Suprapubic skin (tissue), 4 donors: ENCODE results near the gene PRLR. TPM values are rescaled to one million over a fixed set of nuclear protein-coding genes. Genes with fewer than 3 reads are reported as not detected.
"Not testable (repeated sequence)": the region's sequence is repeated elsewhere in the genome, so short reads cannot be mapped to it uniquely, and the experiment has no call there.

Experiments
- DNase-seq, 2 donors: peaks; one replicate each; pipeline ENCODE4 v3.0.0-alpha.2; 2019; ENCODE audit warnings: low spot score in 2 of 2
- H3K27ac ChIP-seq: fragments of 200-600 bp; sonication (generic); one replicate; pipeline ENCODE4 v1.5.1; 2019
- H3K27me3 ChIP-seq: fragments of 200-600 bp; sonication (generic); one replicate; pipeline ENCODE4 v1.5.1; 2019
- H3K36me3 ChIP-seq: fragments of 200-600 bp; sonication (generic); one replicate; pipeline ENCODE4 v1.5.1; 2019
- H3K4me1 ChIP-seq: fragments of 200-600 bp; sonication (generic); one replicate; pipeline ENCODE4 v1.5.1; 2019
- H3K4me3 ChIP-seq: fragments of 200-600 bp; sonication (generic); one replicate; pipeline ENCODE4 v1.5.1; 2019; ENCODE audit warnings: mild to moderate bottlenecking
- H3K9me3 ChIP-seq: fragments of 200-600 bp; sonication (generic); one replicate; pipeline ENCODE4 v1.5.1; 2019
- EP300 ChIP-seq: sonication (generic); formaldehyde crosslinking; IDR thresholded peaks from one replicate; pipeline ENCODE4 v1.6.1; 2017; ENCODE audit warnings: antibody characterized with exemption
- POLR2A ChIP-seq, 2 donors: fragments of 450-650 bp; IDR thresholded peaks; one replicate each; pipeline ENCODE4 v1.6.1; 2017; ENCODE audit warnings: antibody characterized with exemption in 2 of 2, mild to moderate bottlenecking in 2 of 2, moderate library complexity in 2 of 2
- POLR2AphosphoS5 ChIP-seq, 3 donors: sonication (generic); formaldehyde crosslinking; IDR thresholded peaks; one replicate each; pipeline ENCODE4 v1.6.1; 2017; ENCODE audit warnings: antibody characterized with exemption in 3 of 3
- WGBS: methylation state at CpG from one replicate; pipeline ENCODE4 v1.1.5; 2018; 5-methylcytosine and 5-hydroxymethylcytosine counted together
- total RNA-seq, 4 donors: library from RNA; depleted of rRNA; stranded (reverse); fragments of >200 nt; gene quantifications; one replicate each; pipeline ENCODE4 v1.1.0, GENCODE V29; 2016
- TF ChIP-seq, protein P1 (sequence below), 2 donors: fragments of 200-600 bp in 1 of 2; fragments of 450-650 bp in 1 of 2; sonication (generic) in 1 of 2; IDR thresholded peaks; one replicate each; pipeline ENCODE4 v1.5.1; 2016 to 2019; ENCODE audit warnings: antibody characterized with exemption in 2 of 2, mild to moderate bottlenecking in 1 of 2, moderate library complexity in 1 of 2

Gene PRLR
- total RNA-seq, 4 donors from 2014 or later = 8.0 to 18.7 (median 17.6) TPM

DNA sequence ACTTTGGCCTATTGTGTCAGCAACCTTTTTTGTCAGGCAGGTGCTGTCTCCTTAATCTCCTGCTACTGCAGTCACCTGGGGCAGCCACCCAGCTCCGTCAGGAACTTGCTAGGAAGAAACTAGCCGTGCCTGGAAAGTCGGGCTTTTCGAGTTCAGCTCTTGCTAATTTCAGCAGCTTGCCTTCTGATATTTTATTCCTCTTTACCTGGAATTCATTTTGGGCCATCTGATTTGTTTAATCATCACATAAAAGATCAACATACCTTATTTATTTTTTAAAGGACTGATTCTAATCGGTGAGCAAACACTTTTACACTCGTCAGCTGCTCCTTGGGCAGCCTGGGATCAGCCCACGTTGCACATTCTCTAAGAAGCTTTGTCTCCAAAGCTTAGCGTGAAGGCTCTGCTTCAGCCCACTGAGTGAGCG is 42.2 kb downstream of the PRLR start:
- H3K9me3 ChIP-seq = no peaks in the 10 kb centered on the region
- H3K27ac ChIP-seq = no peak overlapping the region
- H3K4me1 ChIP-seq = no peaks in the 10 kb centered on the region
- no peaks in the 10 kb centered on the region for H3K27me3 ChIP-seq
- no peak for DNase-seq
- TF ChIP-seq POLR2AphosphoS5 (IDR thresholded peaks at IDR 0.05) (no peak), EP300 (no peak), POLR2A (IDR thresholded peaks at IDR 0.05) (no peak)
- TF ChIP-seq, protein P1, sequence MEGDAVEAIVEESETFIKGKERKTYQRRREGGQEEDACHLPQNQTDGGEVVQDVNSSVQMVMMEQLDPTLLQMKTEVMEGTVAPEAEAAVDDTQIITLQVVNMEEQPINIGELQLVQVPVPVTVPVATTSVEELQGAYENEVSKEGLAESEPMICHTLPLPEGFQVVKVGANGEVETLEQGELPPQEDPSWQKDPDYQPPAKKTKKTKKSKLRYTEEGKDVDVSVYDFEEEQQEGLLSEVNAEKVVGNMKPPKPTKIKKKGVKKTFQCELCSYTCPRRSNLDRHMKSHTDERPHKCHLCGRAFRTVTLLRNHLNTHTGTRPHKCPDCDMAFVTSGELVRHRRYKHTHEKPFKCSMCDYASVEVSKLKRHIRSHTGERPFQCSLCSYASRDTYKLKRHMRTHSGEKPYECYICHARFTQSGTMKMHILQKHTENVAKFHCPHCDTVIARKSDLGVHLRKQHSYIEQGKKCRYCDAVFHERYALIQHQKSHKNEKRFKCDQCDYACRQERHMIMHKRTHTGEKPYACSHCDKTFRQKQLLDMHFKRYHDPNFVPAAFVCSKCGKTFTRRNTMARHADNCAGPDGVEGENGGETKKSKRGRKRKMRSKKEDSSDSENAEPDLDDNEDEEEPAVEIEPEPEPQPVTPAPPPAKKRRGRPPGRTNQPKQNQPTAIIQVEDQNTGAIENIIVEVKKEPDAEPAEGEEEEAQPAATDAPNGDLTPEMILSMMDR (IDR thresholded peaks at IDR 0.05) = no peak
- no peak overlapping the region for H3K4me3 ChIP-seq
- WGBS = 63% methylated on average over 9 of the region's 9 CpGs
- no peaks in the 10 kb centered on the region for H3K36me3 ChIP-seq

DNA sequence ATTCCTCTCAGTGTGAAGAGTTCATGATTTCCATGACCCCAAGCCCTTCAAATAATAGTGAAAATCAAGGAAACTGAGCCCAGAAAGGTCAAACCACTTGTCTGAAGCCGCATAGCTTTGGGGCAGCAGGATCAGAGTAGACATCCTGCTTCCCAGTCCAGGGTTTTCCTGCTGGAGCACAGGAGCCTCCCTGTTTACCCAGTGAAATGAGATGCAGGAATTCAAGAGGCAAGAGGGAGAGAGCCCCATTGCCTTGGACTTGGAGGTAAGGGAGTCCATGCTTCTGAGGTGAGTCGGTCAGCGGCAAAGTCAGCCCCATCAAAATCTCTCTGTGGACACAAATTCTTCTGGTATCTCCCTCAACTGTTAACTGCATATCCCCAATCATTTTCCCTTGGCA is 42.7 kb downstream of the PRLR start:
- DNase-seq, H3K9me3 ChIP-seq, H3K27me3 ChIP-seq, H3K4me3 ChIP-seq, H3K4me1 ChIP-seq, H3K36me3 ChIP-seq, H3K27ac ChIP-seq: not testable (repeated sequence)
- WGBS = 93% methylated on average over 3 of the region's 3 CpGs

DNA sequence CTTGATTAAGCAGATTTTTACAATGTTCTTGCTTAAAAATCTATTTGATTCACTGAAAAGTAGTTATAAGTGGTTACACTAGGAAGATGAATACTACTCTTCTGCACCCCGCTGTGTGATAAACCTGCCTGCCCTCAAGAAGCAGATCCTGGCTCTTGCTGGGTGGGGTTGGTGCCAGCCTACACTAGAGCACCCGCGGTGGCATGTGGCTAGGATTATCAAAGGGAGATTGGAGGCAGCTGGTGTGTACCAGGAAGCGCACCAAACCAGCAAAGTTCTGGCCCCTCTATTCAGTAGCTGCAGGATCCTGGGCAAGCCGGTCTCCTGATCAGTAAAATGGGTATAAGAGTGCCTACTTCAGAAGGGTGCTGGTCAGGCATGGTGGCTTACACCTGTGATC is 43.5 kb downstream of the PRLR start:
- Histone ChIP-seq H3K27me3 (no peaks in the 10 kb centered on the region), H3K36me3 (no peaks in the 10 kb centered on the region), H3K4me1 (no peaks in the 10 kb centered on the region), H3K4me3 (no peak overlapping the region), H3K27ac (no peak overlapping the region), H3K9me3 (no peaks in the 10 kb centered on the region)
- WGBS = 98% methylated on average over 5 of the region's 5 CpGs
- no peak for TF ChIP-seq POLR2AphosphoS5 (IDR thresholded peaks at IDR 0.05)
- TF ChIP-seq POLR2A (IDR thresholded peaks at IDR 0.05) = no peak
- TF ChIP-seq EP300 = no peak
- TF ChIP-seq, protein P1 (IDR thresholded peaks at IDR 0.05) = no peak
- DNase-seq = no peak

DNA sequence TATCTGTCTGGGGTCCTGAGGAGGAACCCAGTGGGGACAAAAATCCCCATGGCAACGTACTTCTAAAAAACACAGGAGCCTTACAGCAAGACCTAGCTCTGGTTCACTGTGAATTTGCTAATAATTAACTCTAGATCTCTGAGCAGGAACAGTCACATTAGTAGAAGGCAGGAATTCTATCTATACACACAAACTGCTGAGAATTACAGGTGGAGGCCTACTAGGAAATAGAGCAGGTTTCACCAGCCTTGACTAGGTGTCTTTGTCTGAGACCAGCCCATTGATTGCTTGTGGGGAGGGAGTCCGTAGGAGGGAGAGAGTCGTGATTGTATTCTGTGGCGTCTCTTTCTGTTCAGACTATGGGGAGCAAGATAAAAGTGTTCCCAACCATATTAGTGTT is 44.8 kb downstream of the PRLR start:
- Histone ChIP-seq H3K9me3 (no peaks in the 10 kb centered on the region), H3K27me3 (no peaks in the 10 kb centered on the region), H3K4me3 (no peak overlapping the region), H3K27ac (no peak overlapping the region), H3K36me3 (no peaks in the 10 kb centered on the region), H3K4me1 (no peaks in the 10 kb centered on the region)
- 83% methylated on average over 4 of the region's 4 CpGs for WGBS
- no peak for DNase-seq
- no peak for TF ChIP-seq EP300
- TF ChIP-seq POLR2AphosphoS5 (IDR thresholded peaks at IDR 0.05) = no peak
- TF ChIP-seq, protein P1 (IDR thresholded peaks at IDR 0.05) = no peak
- no peak for TF ChIP-seq POLR2A (IDR thresholded peaks at IDR 0.05)

DNA sequence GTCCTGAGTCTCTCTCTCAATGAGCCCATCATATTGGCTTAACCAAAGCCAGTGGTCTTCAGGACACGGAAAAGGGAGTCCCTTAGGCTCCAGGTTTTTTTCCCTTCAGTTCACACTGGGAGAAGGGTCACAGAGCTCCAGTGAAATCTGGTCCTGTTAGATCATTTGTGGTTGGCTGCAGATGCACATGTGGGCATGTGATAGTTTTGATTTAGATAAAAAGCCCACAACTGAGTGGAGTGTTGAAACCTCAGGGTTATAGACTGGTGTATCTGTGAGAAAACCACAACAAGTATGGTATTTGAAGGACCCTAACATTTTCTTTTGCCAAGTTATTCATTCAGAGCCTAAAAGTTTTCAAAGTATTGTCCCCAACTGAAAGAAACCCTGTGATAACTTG is 46.7 kb downstream of the PRLR start:
- no peaks in the 10 kb centered on the region for H3K27me3 ChIP-seq
- TF ChIP-seq, protein P1 (IDR thresholded peaks at IDR 0.05) = no peak
- no peak overlapping the region for H3K4me3 ChIP-seq
- 90% methylated on average over 1 of the region's 1 CpG for WGBS
- DNase-seq = no peak
- no peaks in the 10 kb centered on the region for H3K36me3 ChIP-seq
- H3K27ac ChIP-seq = no peak overlapping the region
- no peaks in the 10 kb centered on the region for H3K9me3 ChIP-seq
- no peaks in the 10 kb centered on the region for H3K4me1 ChIP-seq

DNA sequence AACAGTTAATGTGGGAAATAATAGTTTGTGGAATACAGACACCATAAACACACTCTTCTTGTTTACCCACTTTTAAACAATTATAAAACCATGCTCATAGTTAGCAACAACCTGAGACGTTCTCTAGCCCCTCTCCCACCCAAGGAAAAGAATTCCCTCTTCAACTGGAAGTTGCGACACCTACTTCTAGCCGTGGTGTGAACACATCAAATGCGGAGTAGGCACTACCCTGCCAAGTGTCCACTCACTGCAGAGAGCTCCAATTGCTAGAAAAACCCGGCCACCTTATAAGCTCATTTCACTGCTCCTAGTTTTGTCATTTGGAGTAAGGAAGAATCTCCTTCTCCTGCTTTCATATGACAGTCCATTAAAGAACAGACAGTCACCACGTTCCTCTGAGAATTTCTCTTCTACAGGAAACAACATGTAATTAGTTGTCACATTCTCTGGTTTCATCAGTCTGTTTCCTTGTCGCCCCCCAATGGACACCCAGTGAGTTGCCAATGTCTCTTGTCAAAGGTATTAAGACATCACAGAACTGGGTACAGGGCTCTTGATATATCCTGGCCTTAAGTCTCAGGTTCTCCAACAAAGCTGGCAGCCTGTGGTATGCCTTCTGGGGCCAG is 47.3 kb downstream of the PRLR start:
- no peak for DNase-seq
- 53% methylated on average over 7 of the region's 7 CpGs for WGBS
- Histone ChIP-seq H3K36me3 (no peaks in the 10 kb centered on the region), H3K27me3 (no peaks in the 10 kb centered on the region), H3K9me3 (no peaks in the 10 kb centered on the region), H3K27ac (no peak overlapping the region), H3K4me3 (no peak overlapping the region), H3K4me1 (no peaks in the 10 kb centered on the region)
- TF ChIP-seq EP300 (no peak), POLR2AphosphoS5 (IDR thresholded peaks at IDR 0.05) (no peak), POLR2A (IDR thresholded peaks at IDR 0.05) (no peak)
- TF ChIP-seq, protein P1 (IDR thresholded peaks at IDR 0.05) = peak in 1 of 2 donors; percentile 21
